ENCODE results near the gene HMGCL.
"Not testable (repeated sequence)": the region's sequence is repeated elsewhere in the genome, so short reads cannot be mapped to it uniquely, and the experiment has no call there.

DNA sequence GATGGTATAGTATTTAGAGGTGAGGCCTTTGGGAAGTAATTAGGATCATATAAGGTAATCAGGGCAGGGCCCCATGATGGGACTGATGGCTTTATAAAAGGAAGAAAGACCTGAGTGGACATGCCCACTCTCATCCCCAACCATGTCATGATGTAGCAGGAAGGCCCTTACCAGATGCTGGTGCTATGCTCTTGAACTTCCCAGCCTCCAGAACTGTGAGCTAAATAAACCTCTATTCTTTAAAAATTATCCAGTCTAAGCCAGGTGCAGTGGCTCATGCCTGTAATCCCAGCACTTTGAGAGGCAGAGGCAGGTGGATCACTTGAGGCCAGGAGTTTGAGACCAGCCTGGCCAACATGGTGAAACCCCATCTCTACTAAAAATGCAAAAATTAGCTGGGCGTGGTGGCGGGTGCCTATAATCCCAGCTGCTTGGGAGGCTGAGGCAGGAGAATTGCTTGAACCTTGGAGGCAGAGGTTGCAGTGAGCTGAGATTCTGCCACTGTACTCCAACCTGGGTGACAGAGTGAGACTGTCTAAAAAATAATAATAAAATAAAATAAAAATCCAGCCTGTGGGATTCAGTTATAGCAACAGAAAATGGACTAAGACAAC lies 22.4 kb upstream of the HMGCL start:
- TF ChIP-seq, protein P1, sequence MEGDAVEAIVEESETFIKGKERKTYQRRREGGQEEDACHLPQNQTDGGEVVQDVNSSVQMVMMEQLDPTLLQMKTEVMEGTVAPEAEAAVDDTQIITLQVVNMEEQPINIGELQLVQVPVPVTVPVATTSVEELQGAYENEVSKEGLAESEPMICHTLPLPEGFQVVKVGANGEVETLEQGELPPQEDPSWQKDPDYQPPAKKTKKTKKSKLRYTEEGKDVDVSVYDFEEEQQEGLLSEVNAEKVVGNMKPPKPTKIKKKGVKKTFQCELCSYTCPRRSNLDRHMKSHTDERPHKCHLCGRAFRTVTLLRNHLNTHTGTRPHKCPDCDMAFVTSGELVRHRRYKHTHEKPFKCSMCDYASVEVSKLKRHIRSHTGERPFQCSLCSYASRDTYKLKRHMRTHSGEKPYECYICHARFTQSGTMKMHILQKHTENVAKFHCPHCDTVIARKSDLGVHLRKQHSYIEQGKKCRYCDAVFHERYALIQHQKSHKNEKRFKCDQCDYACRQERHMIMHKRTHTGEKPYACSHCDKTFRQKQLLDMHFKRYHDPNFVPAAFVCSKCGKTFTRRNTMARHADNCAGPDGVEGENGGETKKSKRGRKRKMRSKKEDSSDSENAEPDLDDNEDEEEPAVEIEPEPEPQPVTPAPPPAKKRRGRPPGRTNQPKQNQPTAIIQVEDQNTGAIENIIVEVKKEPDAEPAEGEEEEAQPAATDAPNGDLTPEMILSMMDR (IDR thresholded peaks at IDR 0.05; ENCODE audit: low read length) = not testable (repeated sequence)
- not testable (repeated sequence) for TF ChIP-seq EZH2 (IDR thresholded peaks at IDR 0.05; ENCODE audit: borderline replicate concordance, low read length)
